HL-60 (cell line): ENCODE data around the gene PXDN.

ENCODE experiments used
- DNase-seq, 2 experiments: peaks; one replicate each; pipeline ENCODE4 v3.0.0-alpha.2; 2010 to 2020; ENCODE audit warnings: low read depth in 1 of 2, low spot score in 1 of 2
- H3K27ac ChIP-seq: fragments of 250-450 bp; sonication (Bioruptor Pico); replicated peaks from 2 replicates; pipeline ENCODE4 v1.5.1; 2020; ENCODE audit warnings: mild to moderate bottlenecking, moderate library complexity
- H3K27me3 ChIP-seq: fragments of 250-450 bp; sonication (Bioruptor Pico); 2 replicates; pipeline ENCODE4 v1.5.1; 2021; ENCODE audit warnings: mild to moderate bottlenecking, moderate library complexity; ENCODE audit not compliant: insufficient read depth, poor library complexity, severe bottlenecking
- H3K4me3 ChIP-seq: replicated peaks from 2 replicates; pipeline ENCODE4 v1.5.1; 2011; ENCODE audit warnings: mild to moderate bottlenecking, control low read depth, low read length; ENCODE audit not compliant: insufficient read depth
- CTCF ChIP-seq: IDR thresholded peaks from one replicate; pipeline ENCODE4 v1.5.1; 2011; ENCODE audit warnings: low read length, control low read depth, inconsistent platforms; ENCODE audit not compliant: insufficient read depth
- GABPA ChIP-seq: IDR thresholded peaks from 2 replicates; pipeline ENCODE4 v1.6.1; 2012; ENCODE audit warnings: low read depth
- POLR2AphosphoS5 ChIP-seq: IDR thresholded peaks from 2 replicates; pipeline ENCODE4 v1.6.1; 2012; ENCODE audit warnings: low read depth
- REST ChIP-seq: IDR thresholded peaks from 2 replicates; pipeline ENCODE4 v1.6.1; 2012; ENCODE audit warnings: low read depth; ENCODE audit not compliant: insufficient replicate concordance
- SPI1 ChIP-seq: IDR thresholded peaks from 2 replicates; pipeline ENCODE4 v1.6.1; 2012; ENCODE audit warnings: low read depth, mild to moderate bottlenecking, borderline replicate concordance

The PXDN gene

GRCh38 chr2:1662606-1663180, 81.6 kb downstream of the PXDN start:
- H3K27ac ChIP-seq, result no peak overlapping the region
- H3K4me3 ChIP-seq, result no peak overlapping the region
- no peaks in the 10 kb centered on the region for H3K27me3 ChIP-seq
- DNase-seq, result no peak
- TF ChIP-seq SPI1 (no peak), CTCF (no peak), REST (no peak), GABPA (no peak), POLR2AphosphoS5 (no peak)

GRCh38 chr2:1661891-1662605, 82.3 kb downstream of the PXDN start:
- no peak for DNase-seq
- no peak overlapping the region for H3K4me3 ChIP-seq
- H3K27ac ChIP-seq, result no peak overlapping the region
- TF ChIP-seq GABPA (no peak), SPI1 (no peak), REST (no peak), POLR2AphosphoS5 (no peak), CTCF (no peak)
- no peaks in the 10 kb centered on the region for H3K27me3 ChIP-seq

- no peak for DNase-seq
- Histone ChIP-seq H3K4me3 (no peak overlapping the region), H3K27ac (no peak overlapping the region), H3K27me3 (no peaks in the 10 kb centered on the region)
- no peak for TF ChIP-seq SPI1
- TF ChIP-seq POLR2AphosphoS5, result no peak
- no peak for TF ChIP-seq REST
- no peak for TF ChIP-seq CTCF
- no peak for TF ChIP-seq GABPA
Observed at GRCh38 chr2:1660656-1661640, 83.4 kb downstream of the PXDN start.
